Mesenchymal stem cell (in vitro differentiated cells and primary cell): ENCODE results near the gene ANO3.

Experiments used
- DNase-seq: peaks from one replicate; pipeline ENCODE4 v3.0.0-alpha.2; 2013
- H2AFZ ChIP-seq: one replicate; pipeline ENCODE4 v1.6.1; 2013; ENCODE audit warnings: low read depth, mild to moderate bottlenecking, control low read depth, inconsistent platforms, low read length, moderate library complexity
- H2AK5ac ChIP-seq: 2 replicates; pipeline ENCODE4 v1.6.1; 2013; ENCODE audit warnings: low read length, moderate library complexity, mild to moderate bottlenecking, inconsistent platforms; ENCODE audit not compliant: severe bottlenecking
- H2BK120ac ChIP-seq: one replicate; pipeline ENCODE4 v1.6.1; 2013; ENCODE audit warnings: low read depth, mild to moderate bottlenecking, inconsistent platforms, low read length, moderate library complexity
- H2BK12ac ChIP-seq, 2 experiments: one replicate each; pipeline ENCODE4 v1.6.1; 2013; ENCODE audit warnings: inconsistent platforms in 2 of 2, low read length in 2 of 2, mild to moderate bottlenecking in 2 of 2, moderate library complexity in 2 of 2, control low read depth in 1 of 2
- H2BK15ac ChIP-seq: one replicate; pipeline ENCODE4 v1.6.1; 2013; ENCODE audit warnings: mild to moderate bottlenecking, low read depth, inconsistent platforms; ENCODE audit not compliant: poor library complexity, severe bottlenecking
- H2BK5ac ChIP-seq: 2 replicates; pipeline ENCODE4 v1.6.1; 2013; ENCODE audit warnings: low read depth, mild to moderate bottlenecking, low read length, control low read depth, inconsistent platforms; ENCODE audit not compliant: poor library complexity, severe bottlenecking
- H3K14ac ChIP-seq, 2 experiments: one replicate each; pipeline ENCODE4 v1.6.1; 2013; ENCODE audit warnings: inconsistent platforms in 2 of 2, low read length in 2 of 2, control low read depth in 1 of 2, mild to moderate bottlenecking in 1 of 2, moderate library complexity in 1 of 2
- H3K18ac ChIP-seq, 2 experiments: one replicate each; pipeline ENCODE4 v1.6.1; 2013; ENCODE audit warnings: inconsistent platforms in 2 of 2, low read length in 2 of 2, control low read depth in 1 of 2, low read depth in 1 of 2, mild to moderate bottlenecking in 1 of 2
- H3K23ac ChIP-seq, 2 experiments: one replicate each; pipeline ENCODE4 v1.6.1; 2013; ENCODE audit warnings: inconsistent platforms in 2 of 2, low read length in 2 of 2, mild to moderate bottlenecking in 2 of 2, moderate library complexity in 2 of 2, control low read depth in 1 of 2
- H3K27ac ChIP-seq: 2 replicates; pipeline ENCODE4 v1.5.1; 2013; ENCODE audit warnings: mild to moderate bottlenecking, moderate library complexity, low read length, control low read depth, inconsistent platforms; ENCODE audit not compliant: poor library complexity, severe bottlenecking
- H3K27me3 ChIP-seq, 2 experiments: 2 replicates each; pipeline versions ENCODE4 v1.6.1 to v1.7.0; 2013; ENCODE audit warnings: low read length in 2 of 2, mild to moderate bottlenecking in 2 of 2, moderate library complexity in 2 of 2, control low read depth in 1 of 2, inconsistent platforms in 1 of 2; ENCODE audit not compliant: control insufficient read depth in 1 of 2, insufficient read depth in 1 of 2
- H3K36me3 ChIP-seq, 2 experiments: 2 replicates each; pipeline versions ENCODE4 v1.6.1 to v1.7.0; 2013; ENCODE audit warnings: low read length in 2 of 2, control low read depth in 1 of 2, inconsistent platforms in 1 of 2, low read depth in 1 of 2, mild to moderate bottlenecking in 1 of 2; ENCODE audit not compliant: insufficient read depth in 2 of 2, control insufficient read depth in 1 of 2
- H3K4ac ChIP-seq, 2 experiments: one replicate each; pipeline ENCODE4 v1.6.1; 2013; ENCODE audit warnings: inconsistent platforms in 2 of 2, low read length in 2 of 2, mild to moderate bottlenecking in 2 of 2, moderate library complexity in 2 of 2, control low read depth in 1 of 2, low read depth in 1 of 2
- H3K4me1 ChIP-seq: 2 replicates; pipeline ENCODE4 v1.6.1; 2013; ENCODE audit warnings: low read depth, low read length, control low read depth; ENCODE audit not compliant: control insufficient read depth, insufficient read depth
- H3K4me2 ChIP-seq: 2 replicates; pipeline ENCODE4 v1.6.1; 2013; ENCODE audit warnings: low read length, mild to moderate bottlenecking, inconsistent platforms; ENCODE audit not compliant: poor library complexity, severe bottlenecking
- H3K4me3 ChIP-seq, 2 experiments: 2 replicates each; pipeline versions ENCODE4 v1.5.1 to v1.7.0; 2013; ENCODE audit warnings: low read length in 2 of 2, mild to moderate bottlenecking in 2 of 2, control low read depth in 1 of 2, low read depth in 1 of 2; ENCODE audit not compliant: insufficient read depth in 1 of 2
- H3K79me1 ChIP-seq: replicated peaks from 2 replicates; pipeline ENCODE4 v1.6.1; 2013; ENCODE audit warnings: mild to moderate bottlenecking, control low read depth, low read length, inconsistent platforms; ENCODE audit not compliant: poor library complexity, severe bottlenecking
- H3K9ac ChIP-seq: 2 replicates; pipeline ENCODE4 v1.7.0; 2013; ENCODE audit warnings: mild to moderate bottlenecking, low read length, moderate library complexity
- H3K9me3 ChIP-seq: 2 replicates; pipeline ENCODE4 v1.7.0; 2013; ENCODE audit warnings: mild to moderate bottlenecking, low read length; ENCODE audit not compliant: control insufficient read depth
- H4K8ac ChIP-seq: one replicate; pipeline ENCODE4 v1.6.1; 2013; ENCODE audit warnings: inconsistent platforms, mild to moderate bottlenecking, low read length, moderate library complexity
- H4K91ac ChIP-seq: one replicate; pipeline ENCODE4 v1.6.1; 2013; ENCODE audit warnings: mild to moderate bottlenecking, low read length, inconsistent platforms
- WGBS: methylation state at CpG from one replicate; pipeline ENCODE4 v1.1.7; 2013; ENCODE audit warnings: mixed read lengths; 5-methylcytosine and 5-hydroxymethylcytosine counted together

ANO3 gene

GRCh38 chr11:26477396-26477795, 145.5 kb downstream of the ANO3 start:
- Histone ChIP-seq H3K9me3 (no peaks in the 10 kb centered on the region), H2AK5ac (no peak overlapping the region)
- 87% methylated on average over 2 of the region's 2 CpGs for WGBS

GRCh38 chr11:26478710-26479109, 146.8 kb downstream of the ANO3 start:
- H3K9ac ChIP-seq = no peak overlapping the region
- H3K4ac ChIP-seq = no peak overlapping the region
- DNase-seq = no peak
- no peak overlapping the region for H2BK12ac ChIP-seq
- H2BK5ac ChIP-seq = no peak overlapping the region
- 70% methylated on average over 2 of the region's 2 CpGs for WGBS
- no peaks in the 10 kb centered on the region for H3K9me3 ChIP-seq
- H2AFZ ChIP-seq = no peak overlapping the region
- H3K27me3 ChIP-seq = no peaks in the 10 kb centered on the region
- H2BK120ac ChIP-seq = no peak overlapping the region
- H3K27ac ChIP-seq = no peak overlapping the region
- H3K23ac ChIP-seq = no peak overlapping the region
- H3K14ac ChIP-seq = no peak overlapping the region
- H3K4me3 ChIP-seq = no peak overlapping the region
- no peak overlapping the region for H4K91ac ChIP-seq
- H3K79me1 ChIP-seq = no peaks in the 10 kb centered on the region
- H3K4me2 ChIP-seq = no peak overlapping the region
- no peak overlapping the region for H4K8ac ChIP-seq
- H3K36me3 ChIP-seq = no peaks in the 10 kb centered on the region
- H3K18ac ChIP-seq = no peak overlapping the region
- no peak overlapping the region for H2AK5ac ChIP-seq
- H3K4me1 ChIP-seq = no peaks in the 10 kb centered on the region
- H2BK15ac ChIP-seq = no peak overlapping the region

More at GRCh38 chr11:26477396-26477795, 145.5 kb downstream of the ANO3 start:
- H3K4me3 ChIP-seq = no peak overlapping the region
- no peak overlapping the region for H3K9ac ChIP-seq
- no peaks in the 10 kb centered on the region for H3K27me3 ChIP-seq
- H2AFZ ChIP-seq = no peak overlapping the region
- no peak overlapping the region for H2BK12ac ChIP-seq
- H3K27ac ChIP-seq = no peak overlapping the region
- no peak overlapping the region for H3K4me2 ChIP-seq
- no peaks in the 10 kb centered on the region for H3K36me3 ChIP-seq
- H2BK15ac ChIP-seq = no peak overlapping the region
- no peak overlapping the region for H3K14ac ChIP-seq
- no peak overlapping the region for H4K91ac ChIP-seq
- DNase-seq = no peak
- H2BK120ac ChIP-seq = no peak overlapping the region
- no peak overlapping the region for H2BK5ac ChIP-seq
- H3K18ac ChIP-seq = no peak overlapping the region
- no peak overlapping the region for H3K4ac ChIP-seq
- H3K4me1 ChIP-seq = no peaks in the 10 kb centered on the region
- H4K8ac ChIP-seq = no peak overlapping the region
- H3K23ac ChIP-seq = no peak overlapping the region
- no peaks in the 10 kb centered on the region for H3K79me1 ChIP-seq

GRCh38 chr11:26480041-26480440, 148.1 kb downstream of the ANO3 start:
- Histone ChIP-seq H3K18ac (no peak overlapping the region), H3K9me3 (peaks cover 11% of the 10 kb centered on the region), H2BK12ac (no peak overlapping the region), H3K79me1 (no peaks in the 10 kb centered on the region), H2BK5ac (no peak overlapping the region), H3K4me3 (no peak overlapping the region), H3K27me3 (no peaks in the 10 kb centered on the region), H3K4ac (no peak overlapping the region), H3K14ac (no peak overlapping the region), H2BK15ac (no peak overlapping the region), H3K23ac (no peak overlapping the region), H3K9ac (no peak overlapping the region), H2AFZ (no peak overlapping the region), H2BK120ac (no peak overlapping the region), H3K27ac (no peak overlapping the region), H3K4me2 (no peak overlapping the region), H3K36me3 (no peaks in the 10 kb centered on the region), H4K8ac (no peak overlapping the region), H3K4me1 (no peaks in the 10 kb centered on the region), H2AK5ac (no peak overlapping the region), H4K91ac (no peak overlapping the region)
- no peak for DNase-seq
- 94% methylated on average over 1 of the region's 3 CpGs for WGBS

GRCh38 chr11:26483108-26483507, 151.2 kb downstream of the ANO3 start:
- 100% methylated on average over 1 of the region's 2 CpGs for WGBS
- Histone ChIP-seq H3K4me3 (no peak overlapping the region), H3K4me1 (no peaks in the 10 kb centered on the region), H3K14ac (no peak overlapping the region), H2BK120ac (no peak overlapping the region), H2AFZ (no peak overlapping the region), H4K8ac (no peak overlapping the region), H2AK5ac (no peak overlapping the region), H3K4me2 (no peak overlapping the region), H3K27ac (no peak overlapping the region), H2BK15ac (no peak overlapping the region), H4K91ac (no peak overlapping the region), H3K27me3 (no peaks in the 10 kb centered on the region), H3K9me3 (peaks cover 14% of the 10 kb centered on the region), H3K18ac (no peak overlapping the region), H3K36me3 (no peaks in the 10 kb centered on the region), H3K9ac (no peak overlapping the region), H3K23ac (no peak overlapping the region), H2BK12ac (no peak overlapping the region), H2BK5ac (no peak overlapping the region), H3K79me1 (no peaks in the 10 kb centered on the region), H3K4ac (no peak overlapping the region)
- DNase-seq = no peak
